Type B pancreatic cell (in vitro differentiated cells): ENCODE measurements around the gene RPS25. TPM values are rescaled to one million over a fixed set of nuclear protein-coding genes. Genes with fewer than 3 reads are reported as not detected.

Source experiments
- DNase-seq: peaks from one replicate; pipeline ENCODE4 v3.0.0; 2021; ENCODE audit warnings: mixed read lengths; ENCODE audit not compliant: unreplicated experiment; ENCODE audit errors: extremely low spot score
- H3K27ac Mint-ChIP-seq: 2 replicates; pipeline ENCODE4 v1.8.0; 2021; ENCODE audit warnings: mild to moderate bottlenecking, mixed read lengths
- H3K27me3 Mint-ChIP-seq: 2 replicates; pipeline ENCODE4 v1.8.0; 2021; ENCODE audit warnings: mixed read lengths
- H3K36me3 Mint-ChIP-seq: 2 replicates; pipeline ENCODE4 v1.8.0; 2021; ENCODE audit warnings: mixed read lengths
- H3K4me1 Mint-ChIP-seq: one replicate; pipeline ENCODE4 v1.8.0; 2021; ENCODE audit warnings: mixed read lengths; ENCODE audit not compliant: unreplicated experiment
- H3K4me3 Mint-ChIP-seq: 2 replicates; pipeline ENCODE4 v1.8.0; 2021; ENCODE audit warnings: mild to moderate bottlenecking, mixed read lengths
- H3K9me3 Mint-ChIP-seq: 2 replicates; pipeline ENCODE4 v1.8.0; 2021; ENCODE audit warnings: mixed read lengths
- CTCF ChIP-seq: fragments of 200-600 bp; sonication (generic); conservative IDR thresholded peaks from 2 replicates; pipeline ENCODE4 v1.5.0; 2021; ENCODE audit warnings: antibody characterized with exemption, mild to moderate bottlenecking
- total RNA-seq: library from RNA; stranded (reverse); gene quantifications from 2 replicates; pipeline ENCODE4 v1.2.1, GENCODE V29; 2021; ENCODE audit warnings: low replicate concordance

RPS25 gene
- total RNA-seq, 1 donor from 2014 or later: 1,262 TPM

GRCh38 chr11:119051440-119052162, 33.5 kb upstream of the RPS25 start:
- Mint-ChIP-seq H3K4me3 (no peak overlapping the region), H3K9me3 (no peaks in the 10 kb centered on the region), H3K27ac (no peak overlapping the region), H3K4me1 (peaks cover 8% of the 10 kb centered on the region), H3K27me3 (no peaks in the 10 kb centered on the region), H3K36me3 (peaks cover 25% of the 10 kb centered on the region)
- TF ChIP-seq CTCF: no peak
- no peak for DNase-seq

- no peak for TF ChIP-seq CTCF
- H3K4me1 Mint-ChIP-seq: no peaks in the 10 kb centered on the region
- no peak overlapping the region for H3K27ac Mint-ChIP-seq
- H3K36me3 Mint-ChIP-seq: peaks cover 19% of the 10 kb centered on the region
- H3K9me3 Mint-ChIP-seq: no peaks in the 10 kb centered on the region
- no peaks in the 10 kb centered on the region for H3K27me3 Mint-ChIP-seq
- no peak overlapping the region for H3K4me3 Mint-ChIP-seq
- no peak for DNase-seq
Measured at GRCh38 chr11:119049081-119049480, 30.9 kb upstream of the RPS25 start.

- no peak for TF ChIP-seq CTCF
- Mint-ChIP-seq H3K27ac (no peak overlapping the region), H3K36me3 (peaks cover 15% of the 10 kb centered on the region), H3K4me3 (no peak overlapping the region), H3K9me3 (no peaks in the 10 kb centered on the region), H3K27me3 (no peaks in the 10 kb centered on the region), H3K4me1 (no peaks in the 10 kb centered on the region)
- DNase-seq: no peak
Measured at GRCh38 chr11:119048644-119049043, 30.5 kb upstream of the RPS25 start.

- Mint-ChIP-seq H3K27ac (no peak overlapping the region), H3K4me3 (no peak overlapping the region), H3K36me3 (peaks cover 5% of the 10 kb centered on the region), H3K27me3 (no peaks in the 10 kb centered on the region), H3K9me3 (no peaks in the 10 kb centered on the region), H3K4me1 (no peaks in the 10 kb centered on the region)
- no peak for TF ChIP-seq CTCF
- no peak for DNase-seq
Measured at GRCh38 chr11:119047205-119047604, 29.1 kb upstream of the RPS25 start.

- peaks cover 3% of the 10 kb centered on the region for H3K36me3 Mint-ChIP-seq
- no peak for TF ChIP-seq CTCF
- H3K4me1 Mint-ChIP-seq: no peaks in the 10 kb centered on the region
- no peak for DNase-seq
- H3K9me3 Mint-ChIP-seq: no peaks in the 10 kb centered on the region
- no peak overlapping the region for H3K27ac Mint-ChIP-seq
- no peaks in the 10 kb centered on the region for H3K27me3 Mint-ChIP-seq
- no peak overlapping the region for H3K4me3 Mint-ChIP-seq
Measured at GRCh38 chr11:119046489-119046888, 28.3 kb upstream of the RPS25 start.
